ENCODE data around the gene DCANP1. TPM values are rescaled to one million over a fixed set of nuclear protein-coding genes. Genes with fewer than 3 reads are reported as not detected.

DCANP1 gene
- total RNA-seq, 2 donors from 2014 or later = not detected

- no peak overlapping the region for H3K9ac ChIP-seq (ENCODE audit: low read depth in 2 of 2, low read length in 2 of 2)
- H3K9me3 ChIP-seq = no peaks in the 10 kb centered on the region
- no peaks in the 10 kb centered on the region for H3K27me3 ChIP-seq
- no peak for TF ChIP-seq CTCF (IDR thresholded peaks at IDR 0.05)
- no peaks in the 10 kb centered on the region for H3K4me1 ChIP-seq
- intact Hi-C loops (cut with DNase I) = no loop called here
- no peak overlapping the region for H3K4me3 ChIP-seq
- no peak for DNase-seq
- no peak overlapping the region for H3K27ac ChIP-seq
- H3K36me3 ChIP-seq = no peaks in the 10 kb centered on the region
Measured at GRCh38 chr5:135471726-135472125, 24.6 kb upstream of the DCANP1 start.

DNA sequence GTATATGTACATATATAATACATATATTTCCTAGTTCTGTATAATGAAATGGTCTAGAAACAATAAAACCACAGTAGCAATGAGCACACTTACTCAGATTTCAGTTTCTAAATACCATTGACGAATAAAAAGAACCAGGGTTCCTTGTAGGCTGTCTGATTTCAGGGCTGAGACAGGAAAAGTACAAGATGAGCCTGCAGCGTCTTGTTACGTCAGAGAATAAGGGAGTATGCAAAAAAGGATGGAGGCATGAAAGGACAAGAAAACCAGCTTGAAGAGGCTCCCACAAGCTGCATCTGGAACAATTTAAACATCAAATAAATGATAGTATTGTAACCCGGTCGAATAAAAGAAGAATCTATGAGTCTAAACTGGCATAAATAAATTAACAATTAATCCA, 22.8 kb upstream of the DCANP1 start:
- Histone ChIP-seq H3K9me3 (no peaks in the 10 kb centered on the region), H3K9ac (ENCODE audit: low read depth in 2 of 2, low read length in 2 of 2) (no peak overlapping the region), H3K27me3 (no peaks in the 10 kb centered on the region), H3K4me3 (no peak overlapping the region), H3K36me3 (no peaks in the 10 kb centered on the region), H3K27ac (no peak overlapping the region), H3K4me1 (no peaks in the 10 kb centered on the region)
- no peak for DNase-seq
- TF ChIP-seq CTCF (IDR thresholded peaks at IDR 0.05) = no peak
- intact Hi-C loops (cut with DNase I) = loop anchor here (10.0 kb wide), 1 partner anchor 355 kb away; no protein-coding TSS in a partner anchor

GRCh38 chr5:135468541-135468940, 21.4 kb upstream of the DCANP1 start:
- Histone ChIP-seq H3K4me3 (no peak overlapping the region), H3K4me1 (no peaks in the 10 kb centered on the region), H3K27me3 (no peaks in the 10 kb centered on the region), H3K27ac (no peak overlapping the region), H3K36me3 (no peaks in the 10 kb centered on the region), H3K9ac (ENCODE audit: low read depth in 2 of 2, low read length in 2 of 2) (no peak overlapping the region), H3K9me3 (no peaks in the 10 kb centered on the region)
- TF ChIP-seq CTCF (IDR thresholded peaks at IDR 0.05) = no peak
- intact Hi-C loops (cut with DNase I) = loop anchor here (10.0 kb wide), 1 partner anchor 356 kb away; no protein-coding TSS in a partner anchor
- DNase-seq = no peak

DNA sequence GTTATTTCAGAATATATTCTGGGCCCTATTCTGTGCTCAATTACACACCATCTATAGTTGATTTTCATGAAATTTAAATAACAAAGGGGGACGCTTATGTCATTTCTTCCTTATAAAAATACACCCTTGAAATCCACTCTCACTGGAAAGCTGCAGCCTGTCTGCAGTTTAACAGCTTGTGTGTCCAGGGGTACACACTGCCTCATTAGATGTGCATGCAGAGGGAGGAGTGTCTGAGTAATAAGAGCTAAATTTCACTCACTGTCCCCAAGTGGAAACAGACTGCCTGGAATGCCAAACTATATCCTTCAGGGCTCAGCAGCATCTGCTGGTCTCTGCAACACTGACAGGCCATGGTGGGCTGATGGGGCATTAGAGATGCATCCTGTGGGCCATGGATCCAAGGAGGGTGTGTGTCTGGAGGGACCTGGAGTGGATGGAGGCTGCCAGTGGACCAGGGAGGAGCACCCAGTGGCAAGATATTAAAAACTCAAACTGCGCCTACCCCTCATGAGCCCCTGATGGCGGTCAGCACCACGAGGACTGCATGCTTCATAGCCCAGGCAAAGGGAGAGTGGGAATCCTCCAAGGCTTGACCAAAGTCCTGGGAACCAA, 20.8 kb upstream of the DCANP1 start:
- Histone ChIP-seq H3K4me3 (no peak overlapping the region), H3K4me1 (no peaks in the 10 kb centered on the region), H3K27ac (no peak overlapping the region), H3K27me3 (no peaks in the 10 kb centered on the region), H3K9me3 (no peaks in the 10 kb centered on the region), H3K9ac (ENCODE audit: low read depth in 2 of 2, low read length in 2 of 2) (no peak overlapping the region), H3K36me3 (no peaks in the 10 kb centered on the region)
- intact Hi-C loops (cut with DNase I) = loop anchor here (10.0 kb wide), 1 partner anchor 357 kb away; no protein-coding TSS in a partner anchor
- DNase-seq = no peak
- no peak for TF ChIP-seq CTCF (IDR thresholded peaks at IDR 0.05)

DNA sequence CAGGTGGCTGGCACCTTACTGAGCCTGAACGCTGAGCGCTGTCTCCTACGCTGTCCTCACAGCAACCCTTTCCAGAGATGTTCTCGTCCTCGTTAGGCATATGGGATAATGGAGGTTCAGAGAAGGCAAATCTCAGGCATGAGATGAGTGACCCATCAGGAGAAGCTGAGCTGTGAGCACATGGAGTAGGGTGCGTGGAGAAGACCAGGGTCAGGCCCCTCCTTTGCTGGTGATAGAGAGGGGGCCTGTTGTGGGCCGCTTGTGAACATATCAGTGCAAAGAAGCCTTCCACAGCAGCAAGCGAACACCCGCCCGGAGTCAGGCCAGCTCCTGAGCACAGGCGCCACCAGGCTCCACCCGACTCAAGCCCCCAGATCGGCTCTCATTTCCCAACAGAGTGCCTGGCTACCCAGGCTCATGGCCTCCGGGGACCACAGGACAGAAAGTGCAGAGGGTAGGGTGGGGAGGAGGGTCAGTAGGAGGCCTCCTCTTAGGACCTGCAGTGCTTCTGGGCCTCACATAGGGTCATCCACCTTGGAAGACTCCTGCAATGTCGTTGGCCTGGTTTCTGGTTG, 20.0 kb upstream of the DCANP1 start:
- H3K27me3 ChIP-seq = no peaks in the 10 kb centered on the region
- no peak overlapping the region for H3K27ac ChIP-seq
- no peak overlapping the region for H3K4me3 ChIP-seq
- DNase-seq = no peak
- intact Hi-C loops (cut with DNase I) = loop anchor here (10.0 kb wide), 1 partner anchor 358 kb away; no protein-coding TSS in a partner anchor
- H3K9me3 ChIP-seq = no peaks in the 10 kb centered on the region
- no peak overlapping the region for H3K9ac ChIP-seq (ENCODE audit: low read depth in 2 of 2, low read length in 2 of 2)
- no peaks in the 10 kb centered on the region for H3K36me3 ChIP-seq
- H3K4me1 ChIP-seq = no peaks in the 10 kb centered on the region
- TF ChIP-seq CTCF (IDR thresholded peaks at IDR 0.05) = no peak

Measured in colonic mucosa (tissue), 4 donors.